SIG-M5 treated with dmso at 0.1 percent for 504 hours (cell line): ENCODE measurements around the gene SETMAR.
"Not testable (repeated sequence)": the region's sequence is repeated elsewhere in the genome, so short reads cannot be mapped to it uniquely, and the experiment has no call there.

ENCODE experiments used
- DNase-seq: peaks from one replicate; lab custom pipeline; 2025; ENCODE audit not compliant: unreplicated experiment; lab: John Stamatoyannopoulos, UW

The SETMAR gene

GRCh38 chr3:4303187-4304123, at the start of gene SETMAR:
Gene SETMAR, plus strand, starts transcription at chr3:4303369. Its CDS starts 2 bp downstream, at chr3:4303371.
- peak; percentile 89 for DNase-seq

GRCh38 chr3:4261406-4261805, 41.8 kb upstream of the SETMAR start:
- DNase-seq = no peak

- DNase-seq = no peak
Observed at GRCh38 chr3:4264040-4264439, 39.1 kb upstream of the SETMAR start.

- no peak for DNase-seq
Observed at GRCh38 chr3:4270720-4271119, 32.4 kb upstream of the SETMAR start.

- peak; percentile 32 for DNase-seq
Observed at GRCh38 chr3:4271834-4272233, 31.3 kb upstream of the SETMAR start.

GRCh38 chr3:4279516-4280105, 23.6 kb upstream of the SETMAR start:
- DNase-seq = no peak

- no peak for DNase-seq
Observed at GRCh38 chr3:4281991-4282390, 21.2 kb upstream of the SETMAR start.

- no peak for DNase-seq
Observed at GRCh38 chr3:4284865-4285264, 18.3 kb upstream of the SETMAR start.

- DNase-seq = no peak
Observed at GRCh38 chr3:4289044-4289443, 14.1 kb upstream of the SETMAR start.

- peak; percentile 69 for DNase-seq
Observed at GRCh38 chr3:4290272-4290893, 12.8 kb upstream of the SETMAR start.

GRCh38 chr3:4292301-4292700, 10.9 kb upstream of the SETMAR start:
- DNase-seq = no peak

GRCh38 chr3:4294616-4295327, 8.4 kb upstream of the SETMAR start:
- DNase-seq = no peak

- DNase-seq = not testable (repeated sequence)
Observed at GRCh38 chr3:4296454-4296853, 6.7 kb upstream of the SETMAR start.

- DNase-seq = no peak
Observed at GRCh38 chr3:4297486-4297885, 5.7 kb upstream of the SETMAR start.

- DNase-seq = no peak
Observed at GRCh38 chr3:4302747-4303146, 422 bp upstream of the SETMAR start.

GRCh38 chr3:4305210-4305609, 2.0 kb downstream of the SETMAR start:
- DNase-seq = not testable (repeated sequence)

GRCh38 chr3:4306091-4306490, 2.9 kb downstream of the SETMAR start:
- DNase-seq = no peak

GRCh38 chr3:4306860-4307259, 3.7 kb downstream of the SETMAR start:
- DNase-seq = no peak

- peak; percentile 40 for DNase-seq
Observed at GRCh38 chr3:4309491-4310128, 6.4 kb downstream of the SETMAR start.

- DNase-seq = peak; percentile 35
Observed at GRCh38 chr3:4310971-4311370, 7.8 kb downstream of the SETMAR start.

GRCh38 chr3:4311496-4311895, 8.3 kb downstream of the SETMAR start:
- DNase-seq = no peak
